Upper lobe of left lung (tissue), 6 donors: ENCODE measurements around the gene GNMT. TPM values are rescaled to one million over a fixed set of nuclear protein-coding genes. Genes with fewer than 3 reads are reported as not detected.

Experiments used
- ATAC-seq, 2 donors: fragments of 200-7000 bp; cut with Tn5 transposase; one replicate each; pipeline ENCODE4 v1.9.1; 2022; ENCODE audit warnings: mild to moderate bottlenecking in 2 of 2, moderate library complexity in 2 of 2; ENCODE audit not compliant: low FRiP score in 2 of 2
- DNase-seq, 2 donors: peaks; one replicate each; pipeline ENCODE4 v3.0.0-alpha.2; 2019 to 2020
- H3K27ac ChIP-seq, 4 donors: fragments of 200-600 bp; sonication (generic); one replicate each; pipeline ENCODE4 v1.5.1; 2016 to 2019
- H3K27me3 ChIP-seq, 4 donors: fragments of 200-600 bp; sonication (generic); one replicate each; pipeline ENCODE4 v1.5.1; 2017 to 2019
- H3K36me3 ChIP-seq, 4 donors: fragments of 200-600 bp; sonication (generic); one replicate each; pipeline ENCODE4 v1.5.1; 2016 to 2019
- H3K4me1 ChIP-seq, 4 donors: fragments of 200-600 bp; sonication (generic); one replicate each; pipeline ENCODE4 v1.5.1; 2018 to 2019
- H3K4me3 ChIP-seq, 4 donors: fragments of 200-600 bp; sonication (generic); one replicate each; pipeline ENCODE4 v1.5.1; 2017 to 2019; ENCODE audit warnings: mild to moderate bottlenecking in 2 of 4, moderate library complexity in 1 of 4
- H3K9me3 ChIP-seq, 4 donors: fragments of 200-600 bp; sonication (generic); one replicate each; pipeline ENCODE4 v1.5.1; 2018 to 2019
- EP300 ChIP-seq, 4 donors: sonication (generic); formaldehyde crosslinking; IDR thresholded peaks; one replicate each; pipeline ENCODE4 v1.5.1; 2017; ENCODE audit warnings: antibody characterized with exemption in 4 of 4, control low read depth in 2 of 4
- POLR2A ChIP-seq, 4 donors: fragments of 450-650 bp; IDR thresholded peaks; one replicate each; pipeline ENCODE4 v1.5.1; 2016 to 2017; ENCODE audit warnings: antibody characterized with exemption in 4 of 4, mild to moderate bottlenecking in 2 of 4
- POLR2AphosphoS5 ChIP-seq, 2 donors: sonication (generic); formaldehyde crosslinking; IDR thresholded peaks; one replicate each; pipeline ENCODE4 v1.5.1; 2017; ENCODE audit warnings: antibody characterized with exemption in 2 of 2
- WGBS, 2 donors: methylation state at CpG; one replicate each; pipeline ENCODE4 v1.1.5; 2017 to 2018; 5-methylcytosine and 5-hydroxymethylcytosine counted together
- total RNA-seq, 6 donors: library from RNA; depleted of rRNA in 4 of 6; stranded (reverse); fragments of >200 nt in 4 of 6; gene quantifications; one replicate each; pipeline versions ENCODE4 v1.1.0 to v1.2.1, GENCODE V29; 2016 to 2021
- TF ChIP-seq, protein P1 (sequence below), 6 experiments: fragments of 450-650 bp in 4 of 6; fragments of 200-600 bp in 2 of 6; sonication (generic) in 2 of 6; IDR thresholded peaks; one replicate each; pipeline ENCODE4 v1.5.1; 2016 to 2019; ENCODE audit warnings: antibody characterized with exemption in 6 of 6
- donor health status: DM: no; HTN: no; CAD: no; lungs with moderate emphysema.
- donor health status: DM: no; HTN: yes; CAD: no; lungs with severe emphysema.

Gene GNMT
- total RNA-seq, 6 donors from 2014 or later = 1.9 to 10.5 (median 8.5) TPM; not detected in 1

DNA sequence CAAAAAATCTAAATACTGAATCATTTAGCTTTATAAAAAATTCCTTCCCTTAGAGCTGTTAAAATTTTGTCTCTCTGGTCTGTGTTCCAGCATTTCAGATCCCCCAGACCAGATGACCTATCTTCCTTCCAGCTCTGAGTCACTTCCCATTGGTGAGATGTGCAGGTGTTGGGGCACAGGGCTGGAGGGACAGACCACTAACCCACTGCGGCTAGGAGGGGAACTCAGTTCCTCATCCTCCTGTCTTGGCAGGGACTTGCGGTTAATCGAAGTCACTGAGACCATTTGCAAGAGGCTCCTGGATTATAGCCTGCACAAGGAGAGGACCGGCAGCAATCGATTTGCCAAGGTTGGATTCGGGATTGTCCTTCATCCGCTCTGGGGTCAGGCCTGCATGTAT is 25.2 kb upstream of the GNMT start:
- Histone ChIP-seq H3K4me3 (no peak overlapping the region), H3K36me3 (peaks cover 10 to 64% (median 51%) of the 10 kb centered on the region in 4 donors), H3K27me3 (no peaks in the 10 kb centered on the region), H3K9me3 (no peaks in the 10 kb centered on the region), H3K4me1 (peaks cover 25 to 37% (median 33%) of the 10 kb centered on the region in 4 donors), H3K27ac (no peak overlapping the region)
- WGBS, 2 donors = 69 to 77% methylated on average over 7 of the region's 7 CpGs
- TF ChIP-seq POLR2AphosphoS5 (IDR thresholded peaks at IDR 0.05) = no peak
- TF ChIP-seq, protein P1, sequence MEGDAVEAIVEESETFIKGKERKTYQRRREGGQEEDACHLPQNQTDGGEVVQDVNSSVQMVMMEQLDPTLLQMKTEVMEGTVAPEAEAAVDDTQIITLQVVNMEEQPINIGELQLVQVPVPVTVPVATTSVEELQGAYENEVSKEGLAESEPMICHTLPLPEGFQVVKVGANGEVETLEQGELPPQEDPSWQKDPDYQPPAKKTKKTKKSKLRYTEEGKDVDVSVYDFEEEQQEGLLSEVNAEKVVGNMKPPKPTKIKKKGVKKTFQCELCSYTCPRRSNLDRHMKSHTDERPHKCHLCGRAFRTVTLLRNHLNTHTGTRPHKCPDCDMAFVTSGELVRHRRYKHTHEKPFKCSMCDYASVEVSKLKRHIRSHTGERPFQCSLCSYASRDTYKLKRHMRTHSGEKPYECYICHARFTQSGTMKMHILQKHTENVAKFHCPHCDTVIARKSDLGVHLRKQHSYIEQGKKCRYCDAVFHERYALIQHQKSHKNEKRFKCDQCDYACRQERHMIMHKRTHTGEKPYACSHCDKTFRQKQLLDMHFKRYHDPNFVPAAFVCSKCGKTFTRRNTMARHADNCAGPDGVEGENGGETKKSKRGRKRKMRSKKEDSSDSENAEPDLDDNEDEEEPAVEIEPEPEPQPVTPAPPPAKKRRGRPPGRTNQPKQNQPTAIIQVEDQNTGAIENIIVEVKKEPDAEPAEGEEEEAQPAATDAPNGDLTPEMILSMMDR (IDR thresholded peaks at IDR 0.05) = no peak
- no peak for TF ChIP-seq EP300 (IDR thresholded peaks at IDR 0.05)
- TF ChIP-seq POLR2A (IDR thresholded peaks at IDR 0.05) = no peak
- no peak for DNase-seq
- ATAC-seq = no peak

DNA sequence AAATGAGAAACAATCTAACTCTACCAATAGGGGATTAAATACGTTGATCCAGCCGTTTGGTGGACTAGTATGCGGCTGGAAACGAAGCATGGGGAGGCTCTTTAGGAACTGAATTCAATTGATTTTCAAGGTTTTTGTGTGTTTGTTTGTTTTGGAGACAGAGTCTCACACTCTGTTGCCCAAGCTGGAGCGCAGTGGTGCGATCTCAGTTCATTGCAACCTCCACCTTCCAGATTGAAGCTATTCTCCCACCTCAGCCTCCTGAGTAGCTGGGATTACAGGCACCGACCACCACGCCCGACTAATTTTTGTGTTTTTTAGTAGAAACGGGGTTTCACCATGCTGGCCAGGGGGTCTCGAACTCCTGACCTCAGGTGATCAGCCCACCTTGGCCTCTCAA is 24.2 kb upstream of the GNMT start:
- ATAC-seq = no peak
- Histone ChIP-seq H3K27me3 (no peaks in the 10 kb centered on the region), H3K9me3 (no peaks in the 10 kb centered on the region), H3K4me1 (peaks cover 14 to 27% (median 23%) of the 10 kb centered on the region in 4 donors), H3K36me3 (peaks cover 10 to 69% (median 57%) of the 10 kb centered on the region in 4 donors), H3K4me3 (no peak overlapping the region), H3K27ac (no peak overlapping the region)
- DNase-seq = no peak
- TF ChIP-seq POLR2AphosphoS5 (IDR thresholded peaks at IDR 0.05) (no peak), POLR2A (IDR thresholded peaks at IDR 0.05) (no peak), EP300 (IDR thresholded peaks at IDR 0.05) (no peak)
- TF ChIP-seq, protein P1 (IDR thresholded peaks at IDR 0.05) = no peak
- WGBS, 2 donors = 93 to 96% methylated on average over 11 of the region's 11 CpGs

DNA sequence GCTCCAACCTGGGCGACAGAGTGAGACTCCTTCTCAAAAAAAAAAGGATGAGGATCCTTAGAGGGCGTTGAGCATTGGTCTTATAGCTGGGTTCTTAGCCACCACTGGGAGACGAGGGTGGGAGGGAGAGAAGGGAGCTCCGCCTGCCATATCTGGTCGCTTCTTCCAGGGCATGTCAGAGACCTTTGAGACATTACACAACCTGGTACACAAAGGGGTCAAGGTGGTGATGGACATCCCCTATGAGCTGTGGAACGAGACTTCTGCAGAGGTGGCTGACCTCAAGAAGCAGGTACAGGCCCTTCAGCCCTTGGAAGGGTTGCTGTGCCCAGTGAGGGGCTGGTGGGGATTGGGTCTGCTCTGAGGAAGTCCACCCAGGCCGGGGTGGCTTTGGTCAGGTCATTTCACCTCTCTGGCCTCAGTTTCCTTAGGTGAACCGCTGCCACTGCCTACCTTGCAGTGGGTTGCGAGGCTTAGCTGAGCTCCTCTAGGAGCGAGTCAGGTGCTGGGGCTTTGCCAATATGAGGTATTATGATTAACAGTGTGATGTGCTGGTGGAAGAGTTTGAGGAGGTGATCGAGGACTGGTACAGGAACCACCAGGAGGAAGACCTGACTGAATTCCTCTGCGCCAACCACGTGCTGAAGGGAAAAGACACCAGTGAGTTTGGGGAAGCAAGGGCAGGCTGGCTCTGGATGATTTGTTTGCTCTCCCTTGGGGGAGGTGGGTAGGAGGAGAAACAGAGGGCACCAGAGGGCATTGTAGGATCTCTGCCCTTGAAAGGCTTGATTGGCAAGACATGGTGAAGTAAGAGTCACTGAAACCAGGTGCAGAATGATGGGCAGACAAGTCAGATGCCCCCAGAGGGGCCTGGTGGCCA is 22.8 kb upstream of the GNMT start:
- Histone ChIP-seq H3K9me3 (no peaks in the 10 kb centered on the region), H3K4me3 (no peak overlapping the region), H3K4me1 (peaks cover 4 to 16% (median 9%) of the 10 kb centered on the region in 4 donors), H3K27me3 (no peaks in the 10 kb centered on the region), H3K27ac (no peak overlapping the region), H3K36me3 (peaks cover 10 to 75% (median 58%) of the 10 kb centered on the region in 4 donors)
- 89 to 94% methylated on average over 12 to 13 of the region's 13 CpGs for WGBS, 2 donors
- no peak for DNase-seq
- no peak for TF ChIP-seq POLR2AphosphoS5 (IDR thresholded peaks at IDR 0.05)
- TF ChIP-seq EP300 (IDR thresholded peaks at IDR 0.05) = no peak
- no peak for TF ChIP-seq POLR2A (IDR thresholded peaks at IDR 0.05)
- TF ChIP-seq, protein P1 (IDR thresholded peaks at IDR 0.05) = no peak
- no peak for ATAC-seq

DNA sequence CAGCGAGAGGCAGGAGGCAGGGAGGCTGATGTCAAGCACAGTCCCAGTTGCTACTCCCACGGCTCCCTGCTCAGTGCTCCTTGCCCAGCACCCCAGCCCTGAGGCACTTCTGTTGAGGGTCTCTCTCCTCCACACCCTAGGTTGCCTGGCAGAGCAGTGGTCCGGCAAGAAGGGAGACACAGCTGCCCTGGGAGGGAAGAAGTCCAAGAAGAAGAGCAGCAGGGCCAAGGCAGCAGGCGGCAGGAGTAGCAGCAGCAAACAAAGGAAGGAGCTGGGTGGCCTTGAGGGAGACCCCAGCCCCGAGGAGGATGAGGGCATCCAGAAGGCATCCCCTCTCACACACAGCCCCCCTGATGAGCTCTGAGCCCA is 22.1 kb upstream of the GNMT start:
- no peak for TF ChIP-seq POLR2AphosphoS5 (IDR thresholded peaks at IDR 0.05)
- no peak for TF ChIP-seq EP300 (IDR thresholded peaks at IDR 0.05)
- TF ChIP-seq, protein P1 (IDR thresholded peaks at IDR 0.05) = no peak
- TF ChIP-seq POLR2A (IDR thresholded peaks at IDR 0.05) = no peak
- Histone ChIP-seq H3K36me3 (peaks cover 10 to 77% (median 59%) of the 10 kb centered on the region in 4 donors), H3K9me3 (no peaks in the 10 kb centered on the region), H3K27ac (no peak overlapping the region), H3K4me1 (peaks cover 0 to 10% (median 4%) of the 10 kb centered on the region in 4 donors), H3K27me3 (no peaks in the 10 kb centered on the region), H3K4me3 (no peak overlapping the region)
- no peak for DNase-seq
- ATAC-seq = no peak
- 89 to 91% methylated on average over 4 to 5 of the region's 5 CpGs for WGBS, 2 donors
